Duodenal mucosa (tissue), 2 donors: Measurements from ENCODE around the gene MARCHF3.

Experiments used
- H3K27ac ChIP-seq: one replicate; pipeline ENCODE4 v1.7.0; 2013; ENCODE audit warnings: low read depth, low read length
- H3K27me3 ChIP-seq, 2 donors: one replicate each; pipeline ENCODE4 v1.7.0; 2013; ENCODE audit warnings: low read length in 2 of 2, control low read depth in 1 of 2; ENCODE audit not compliant: insufficient read depth in 2 of 2, control insufficient read depth in 1 of 2
- H3K36me3 ChIP-seq, 2 donors: one replicate each; pipeline ENCODE4 v1.7.0; 2013; ENCODE audit warnings: low read length in 2 of 2, control low read depth in 1 of 2; ENCODE audit not compliant: insufficient read depth in 2 of 2, control insufficient read depth in 1 of 2
- H3K4me1 ChIP-seq, 2 donors: one replicate each; pipeline ENCODE4 v1.7.0; 2013; ENCODE audit warnings: low read length in 2 of 2, control low read depth in 1 of 2; ENCODE audit not compliant: insufficient read depth in 2 of 2, control insufficient read depth in 1 of 2
- H3K4me3 ChIP-seq, 2 donors: one replicate each; pipeline ENCODE4 v1.7.0; 2013; ENCODE audit warnings: low read length in 2 of 2, low read depth in 1 of 2
- H3K9ac ChIP-seq, 2 donors: one replicate each; pipeline ENCODE4 v1.7.0; 2013; ENCODE audit warnings: low read length in 2 of 2, low read depth in 1 of 2
- H3K9me3 ChIP-seq, 2 donors: one replicate each; pipeline ENCODE4 v1.7.0; 2013; ENCODE audit warnings: low read length in 2 of 2, control low read depth in 1 of 2; ENCODE audit not compliant: control insufficient read depth in 1 of 2

The MARCHF3 gene

DNA sequence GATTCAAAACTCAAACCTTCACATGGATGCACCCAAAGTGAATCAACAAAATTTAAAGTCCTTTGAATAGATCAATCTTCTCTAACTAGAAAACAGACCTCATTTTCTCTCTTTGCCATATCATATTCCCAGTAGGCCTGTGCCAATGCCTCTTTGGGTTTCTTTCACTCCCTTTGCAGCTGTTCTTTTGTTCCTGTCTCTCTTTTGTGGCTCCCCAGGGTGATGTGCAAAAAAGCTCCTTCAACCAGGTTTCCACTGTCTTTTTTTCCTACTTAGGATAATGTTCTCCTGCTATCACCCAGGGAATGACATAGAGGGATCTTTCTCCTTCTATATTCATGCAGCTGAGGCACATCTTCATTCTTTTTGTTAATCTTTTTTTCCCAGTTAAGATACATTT lies 54.6 kb downstream of the MARCHF3 start:
- no peaks in the 10 kb centered on the region for H3K9me3 ChIP-seq
- no peak overlapping the region for H3K9ac ChIP-seq
- no peaks in the 10 kb centered on the region for H3K36me3 ChIP-seq
- no peaks in the 10 kb centered on the region for H3K27me3 ChIP-seq
- peaks cover 21 to 22% of the 10 kb centered on the region in 2 donors for H3K4me1 ChIP-seq
- no peak overlapping the region for H3K27ac ChIP-seq
- no peak overlapping the region for H3K4me3 ChIP-seq

DNA sequence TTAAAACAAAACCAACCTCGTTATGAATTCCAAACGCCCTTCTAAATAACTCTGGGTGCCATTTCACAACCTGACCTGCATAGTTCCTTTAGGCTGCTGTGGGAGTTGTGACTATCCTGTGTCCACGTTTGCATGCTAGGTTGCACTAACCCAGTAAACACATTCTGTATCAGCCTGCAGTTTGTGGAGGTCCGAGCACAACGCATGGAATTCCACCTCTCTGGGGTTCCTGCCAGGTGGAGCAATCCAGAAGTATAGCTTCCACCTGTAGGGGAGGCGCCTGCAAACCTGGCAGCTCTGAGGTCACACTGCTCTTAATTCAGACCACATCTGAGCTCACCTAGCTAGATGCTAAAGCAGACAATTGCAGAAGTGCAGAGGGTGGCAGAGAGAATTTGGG lies 57.2 kb downstream of the MARCHF3 start:
- H3K27me3 ChIP-seq, result no peaks in the 10 kb centered on the region
- no peak overlapping the region for H3K27ac ChIP-seq
- no peaks in the 10 kb centered on the region for H3K36me3 ChIP-seq
- peaks cover 21 to 22% of the 10 kb centered on the region in 2 donors for H3K4me1 ChIP-seq
- H3K9me3 ChIP-seq, result no peaks in the 10 kb centered on the region
- H3K9ac ChIP-seq, result no peak overlapping the region
- H3K4me3 ChIP-seq, result peak overlapping the region; percentile 26 to 45

DNA sequence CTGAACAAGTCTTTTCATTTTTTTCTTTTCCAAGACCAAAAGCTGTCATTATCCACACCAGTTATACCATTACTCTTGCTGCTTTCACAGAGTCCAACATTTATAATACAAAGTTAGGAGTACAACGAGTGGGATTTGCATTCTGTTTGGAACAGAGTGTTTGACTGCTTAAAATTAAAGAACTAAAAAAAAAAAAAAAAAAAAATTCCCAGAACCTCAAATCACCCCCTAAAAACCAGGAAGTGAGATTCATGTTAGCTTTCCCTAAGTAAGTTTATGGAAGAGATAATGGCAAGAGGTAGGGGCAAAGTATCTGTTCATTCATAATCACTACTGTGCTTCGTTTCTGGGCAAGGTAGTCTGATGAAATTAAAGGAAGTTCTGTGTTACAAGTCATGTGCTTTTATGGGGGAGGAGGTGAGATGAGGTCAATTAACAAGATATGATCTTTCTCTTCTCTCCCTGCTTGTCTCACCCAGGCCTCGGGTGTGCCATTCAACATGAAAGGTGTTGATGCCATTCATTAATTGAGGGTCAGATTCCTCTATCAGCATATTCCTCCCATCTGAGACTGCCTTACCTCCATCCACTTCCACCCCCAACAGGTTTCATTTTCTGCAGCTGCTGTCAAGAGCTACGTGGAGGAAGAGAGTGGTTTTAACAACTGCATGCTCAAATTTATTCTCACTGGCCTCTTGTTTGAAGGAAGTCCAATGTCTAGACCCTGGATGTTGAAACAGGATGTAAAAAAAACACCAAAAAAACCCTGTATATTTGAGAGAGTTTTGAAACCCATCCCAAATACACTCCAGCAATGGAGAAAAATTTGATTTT lies 58.1 kb downstream of the MARCHF3 start:
- Histone ChIP-seq H3K9ac (peak overlapping the region in 1 of 2 donors; percentile 26), H3K4me3 (peak overlapping the region; percentile 5 to 41), H3K27ac (no peak overlapping the region), H3K27me3 (no peaks in the 10 kb centered on the region), H3K36me3 (no peaks in the 10 kb centered on the region), H3K9me3 (no peaks in the 10 kb centered on the region), H3K4me1 (peaks cover 21 to 22% of the 10 kb centered on the region in 2 donors)

- H3K36me3 ChIP-seq, result no peaks in the 10 kb centered on the region
- H3K27ac ChIP-seq, result no peak overlapping the region
- no peaks in the 10 kb centered on the region for H3K27me3 ChIP-seq
- no peak overlapping the region for H3K4me3 ChIP-seq
- H3K4me1 ChIP-seq, result peaks cover 21 to 22% of the 10 kb centered on the region in 2 donors
- no peak overlapping the region for H3K9ac ChIP-seq
- no peaks in the 10 kb centered on the region for H3K9me3 ChIP-seq
Measured at GRCh38 chr5:126971455-126972031, 58.8 kb downstream of the MARCHF3 start.

DNA sequence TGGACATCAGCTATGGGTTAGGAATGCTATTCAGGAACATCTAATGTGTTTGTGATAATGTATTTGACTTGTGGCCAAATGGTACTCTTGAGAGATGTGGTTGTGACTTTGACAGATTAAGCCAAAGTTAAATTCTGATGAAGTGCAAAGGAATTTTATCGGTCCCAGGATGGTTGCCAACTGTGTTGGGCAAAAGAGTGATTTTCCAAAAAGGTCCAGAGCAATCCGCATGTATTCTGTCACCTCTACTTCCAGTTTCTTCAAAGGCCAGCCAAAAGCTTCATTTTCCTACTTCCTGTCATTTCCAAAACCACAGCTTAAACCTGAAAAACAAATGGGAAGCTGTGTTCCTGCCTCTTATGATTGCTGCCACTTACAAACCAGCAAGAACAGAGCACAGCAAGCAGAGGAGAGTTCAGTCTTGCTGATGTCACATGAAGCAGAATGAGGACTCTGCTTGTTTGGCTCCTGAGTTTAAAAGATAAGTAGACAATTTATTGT lies 59.8 kb downstream of the MARCHF3 start:
- Histone ChIP-seq H3K27me3 (no peaks in the 10 kb centered on the region), H3K36me3 (no peaks in the 10 kb centered on the region), H3K9me3 (no peaks in the 10 kb centered on the region), H3K4me3 (no peak overlapping the region), H3K9ac (no peak overlapping the region), H3K4me1 (peaks cover 21 to 22% of the 10 kb centered on the region in 2 donors), H3K27ac (no peak overlapping the region)

- Histone ChIP-seq H3K27ac (no peak overlapping the region), H3K4me1 (peaks cover 21 to 22% of the 10 kb centered on the region in 2 donors), H3K4me3 (no peak overlapping the region), H3K9me3 (no peaks in the 10 kb centered on the region), H3K36me3 (no peaks in the 10 kb centered on the region), H3K27me3 (no peaks in the 10 kb centered on the region), H3K9ac (no peak overlapping the region)
Measured at GRCh38 chr5:126969548-126969947, 60.8 kb downstream of the MARCHF3 start.

GRCh38 chr5:126967808-126968466 lies 62.4 kb downstream of the MARCHF3 start:
- H3K27ac ChIP-seq, result no peak overlapping the region
- no peaks in the 10 kb centered on the region for H3K36me3 ChIP-seq
- peaks cover 14 to 16% of the 10 kb centered on the region in 2 donors for H3K4me1 ChIP-seq
- no peaks in the 10 kb centered on the region for H3K27me3 ChIP-seq
- no peak overlapping the region for H3K4me3 ChIP-seq
- H3K9ac ChIP-seq, result no peak overlapping the region
- H3K9me3 ChIP-seq, result no peaks in the 10 kb centered on the region

- no peak overlapping the region for H3K27ac ChIP-seq
- H3K9me3 ChIP-seq, result no peaks in the 10 kb centered on the region
- no peaks in the 10 kb centered on the region for H3K4me1 ChIP-seq
- no peaks in the 10 kb centered on the region for H3K27me3 ChIP-seq
- no peak overlapping the region for H3K4me3 ChIP-seq
- H3K36me3 ChIP-seq, result no peaks in the 10 kb centered on the region
- no peak overlapping the region for H3K9ac ChIP-seq
Measured at GRCh38 chr5:126965487-126965886, 64.9 kb downstream of the MARCHF3 start.

DNA sequence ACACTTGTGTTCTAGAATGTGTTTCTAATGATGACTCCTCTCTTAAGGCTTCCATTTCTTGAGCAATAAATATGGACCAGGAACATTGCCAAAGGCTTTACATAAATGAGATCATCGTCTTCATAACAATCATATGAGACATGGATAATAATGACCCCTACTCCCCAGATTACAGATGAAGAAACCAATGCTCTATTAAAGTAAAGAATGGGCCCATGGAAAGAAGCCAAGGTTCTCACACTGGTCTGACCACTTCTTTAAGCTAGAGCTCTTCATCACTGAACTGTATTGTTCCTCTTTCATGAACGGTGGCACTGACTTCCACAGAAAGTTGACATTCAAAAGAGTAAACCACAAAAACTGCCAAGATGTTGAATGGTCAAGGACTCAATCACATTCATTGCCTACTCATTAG lies 65.3 kb downstream of the MARCHF3 start:
- H3K4me3 ChIP-seq, result no peak overlapping the region
- no peak overlapping the region for H3K9ac ChIP-seq

GRCh38 chr5:126963822-126964375 lies 66.5 kb downstream of the MARCHF3 start:
- Histone ChIP-seq H3K36me3 (no peaks in the 10 kb centered on the region), H3K9ac (no peak overlapping the region), H3K4me3 (no peak overlapping the region), H3K27me3 (no peaks in the 10 kb centered on the region), H3K27ac (no peak overlapping the region), H3K4me1 (no peaks in the 10 kb centered on the region), H3K9me3 (no peaks in the 10 kb centered on the region)

More for the DNA sequence above, 65.3 kb downstream of the MARCHF3 start:
- H3K27ac ChIP-seq, result no peak overlapping the region
- no peaks in the 10 kb centered on the region for H3K27me3 ChIP-seq
- no peaks in the 10 kb centered on the region for H3K36me3 ChIP-seq
- H3K4me1 ChIP-seq, result no peaks in the 10 kb centered on the region
- no peaks in the 10 kb centered on the region for H3K9me3 ChIP-seq
